ENCODE data around the gene WNK1.

WNK1 gene

DNA sequence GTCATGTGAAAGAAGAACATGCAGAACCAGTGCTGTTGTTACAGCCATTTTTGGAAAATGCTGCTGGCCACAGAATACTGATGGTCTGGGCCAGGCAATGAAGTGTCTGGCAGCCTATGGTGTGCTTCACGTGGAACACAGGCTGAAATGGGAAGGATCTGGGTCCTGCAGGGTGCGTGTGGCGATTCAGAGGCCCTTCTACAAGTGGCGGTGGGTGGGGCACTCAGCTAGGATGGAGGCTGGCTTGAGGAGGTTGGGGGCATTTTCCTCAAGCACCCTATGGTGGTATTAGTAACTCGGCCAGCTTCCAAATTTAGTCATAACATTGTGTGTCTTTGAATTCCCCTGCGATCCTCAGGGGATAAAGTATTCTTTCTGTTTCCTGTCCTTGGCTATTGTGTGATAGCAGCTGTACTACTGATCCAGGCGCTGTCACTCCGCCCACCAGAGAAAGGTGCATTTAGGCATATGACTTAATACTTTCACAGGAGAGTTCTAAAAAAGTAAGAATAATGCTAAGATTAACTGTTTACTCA is 206.3 kb downstream of the WNK1 start:
- Histone ChIP-seq H3K4me3 (ENCODE audit: low read depth, low read length) (no peak overlapping the region), H3K4me2 (ENCODE audit: low read length) (no peak overlapping the region), H3K9me3 (ENCODE audit: control insufficient read depth, low read length) (no peaks in the 10 kb centered on the region), H3K79me2 (no peaks in the 10 kb centered on the region), H3K27ac (no peak overlapping the region), H2AFZ (no peak overlapping the region), H3K36me3 (ENCODE audit: control insufficient read depth, insufficient read depth, low read length) (no peaks in the 10 kb centered on the region), H3K4me1 (no peaks in the 10 kb centered on the region), H3K27me3 (ENCODE audit: control insufficient read depth, insufficient read depth, low read length) (no peaks in the 10 kb centered on the region), H3K9ac (no peak overlapping the region)
- TF ChIP-seq CTCF (IDR thresholded peaks at IDR 0.05) = no peak

All from parathyroid adenoma (tissue), 2 donors.